HG03460 (cell line): Measurements from ENCODE around the gene ADK.
"Not testable (repeated sequence)": the region's sequence is repeated elsewhere in the genome, so short reads cannot be mapped to it uniquely, and the experiment has no call there.

Source experiments
- ATAC-seq: cut with Tn5 transposase; IDR thresholded peaks from one replicate; pipeline ENCODE4 v1.9.1; 2021; ENCODE audit not compliant: unreplicated experiment

ADK gene

GRCh38 chr10:74337330-74338016 is 186.5 kb downstream of the ADK start:
- ATAC-seq, result no peak

DNA sequence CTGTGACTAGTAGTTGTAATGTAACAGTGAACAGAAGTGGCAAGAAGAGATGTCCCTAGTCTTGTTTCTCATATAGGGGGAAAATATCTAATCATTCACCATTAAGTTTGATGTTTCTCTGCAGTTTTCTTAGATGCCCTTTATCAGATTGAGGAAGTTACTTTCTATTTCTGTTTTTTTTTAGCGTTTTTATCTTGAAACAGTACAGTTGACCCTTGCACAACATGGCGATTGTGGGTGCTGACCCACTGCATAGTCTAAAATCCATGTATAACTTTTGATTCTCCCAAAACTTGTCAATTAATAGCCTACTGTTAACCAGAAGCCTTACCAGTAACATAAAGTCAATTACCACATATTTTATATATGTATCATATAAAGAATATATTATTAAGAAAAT is 192.0 kb downstream of the ADK start:
- ATAC-seq, result no peak

GRCh38 chr10:74343804-74344203 is 192.8 kb downstream of the ADK start:
- no peak for ATAC-seq

DNA sequence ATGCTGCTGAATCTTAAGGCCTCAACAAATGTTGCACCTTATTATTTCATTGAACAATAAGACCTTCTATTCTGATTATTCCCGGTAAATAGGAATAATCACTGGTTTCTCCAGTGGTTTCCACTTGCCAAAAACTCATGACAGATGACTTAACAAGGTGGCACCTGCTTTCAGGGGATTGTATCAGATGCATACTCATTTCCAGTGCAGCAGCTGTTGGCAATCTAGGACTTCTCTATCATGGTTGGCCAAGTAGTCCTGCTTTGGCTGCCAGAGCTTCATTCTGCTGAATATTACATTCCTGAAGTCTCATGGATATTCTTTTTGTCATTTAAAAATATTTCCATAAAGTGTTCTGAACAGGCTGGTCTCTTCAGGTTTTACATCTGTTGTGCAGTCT is 193.3 kb downstream of the ADK start:
- no peak for ATAC-seq

GRCh38 chr10:74347522-74347921 is 196.5 kb downstream of the ADK start:
- ATAC-seq, result no peak

DNA sequence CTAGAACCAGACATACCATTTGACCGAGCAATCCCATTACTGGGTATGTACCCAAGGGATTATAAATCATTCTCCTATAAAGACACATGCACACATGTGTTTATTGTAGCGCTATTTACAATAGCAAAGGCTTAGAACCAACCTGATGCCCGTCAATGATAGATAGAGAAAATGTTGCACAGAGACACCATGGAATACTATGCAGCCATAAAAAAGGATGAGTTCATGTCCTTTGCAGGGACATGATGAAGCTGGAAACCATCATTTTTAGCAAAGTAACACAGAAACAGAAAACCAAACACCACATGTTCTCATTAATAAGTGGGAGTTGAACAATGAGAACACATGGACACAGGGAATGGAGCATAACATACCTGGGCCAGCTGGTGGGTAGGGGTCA is 202.0 kb downstream of the ADK start:
- not testable (repeated sequence) for ATAC-seq

DNA sequence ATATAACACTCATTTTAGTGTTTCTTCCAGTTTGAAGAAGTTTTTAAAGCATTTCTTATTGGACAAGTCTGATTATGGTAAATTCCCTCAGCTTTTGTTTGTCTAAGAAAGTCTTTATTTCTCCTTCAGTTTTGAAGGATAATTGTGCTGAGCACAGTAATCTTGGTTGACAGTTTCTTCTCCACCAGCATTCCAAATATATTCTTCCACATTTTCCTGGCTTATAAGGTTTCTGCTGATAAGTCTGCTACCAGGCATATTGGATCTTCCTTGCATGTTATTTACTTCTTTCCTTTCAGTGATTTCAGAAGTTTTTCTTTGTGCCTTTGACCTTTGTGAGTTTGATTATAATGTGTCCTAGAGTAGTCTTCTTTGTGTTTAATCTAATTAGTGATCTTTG is 210.7 kb downstream of the ADK start:
- no peak for ATAC-seq

- ATAC-seq, result no peak
Observed at GRCh38 chr10:74363727-74364126, 212.7 kb downstream of the ADK start.

DNA sequence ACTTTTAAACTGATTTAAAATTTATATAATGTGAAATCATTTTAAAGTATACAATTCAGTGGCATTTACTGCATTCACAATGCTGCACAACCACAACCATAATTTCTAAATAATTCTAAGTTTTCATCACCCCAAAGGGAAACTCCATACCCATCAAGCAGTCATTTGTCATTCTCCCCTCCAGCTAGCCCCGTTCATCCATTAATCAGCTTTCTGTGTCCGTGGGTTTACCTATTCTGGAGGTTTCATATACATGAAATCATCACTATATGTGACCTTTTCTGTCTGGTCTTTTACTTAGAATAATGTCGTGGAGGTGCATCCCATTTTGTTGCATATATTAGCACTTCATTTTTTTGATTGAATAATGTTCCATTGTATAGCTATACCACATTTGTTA is 214.1 kb downstream of the ADK start:
- no peak for ATAC-seq

GRCh38 chr10:74371696-74372095 is 220.7 kb downstream of the ADK start:
- no peak for ATAC-seq

DNA sequence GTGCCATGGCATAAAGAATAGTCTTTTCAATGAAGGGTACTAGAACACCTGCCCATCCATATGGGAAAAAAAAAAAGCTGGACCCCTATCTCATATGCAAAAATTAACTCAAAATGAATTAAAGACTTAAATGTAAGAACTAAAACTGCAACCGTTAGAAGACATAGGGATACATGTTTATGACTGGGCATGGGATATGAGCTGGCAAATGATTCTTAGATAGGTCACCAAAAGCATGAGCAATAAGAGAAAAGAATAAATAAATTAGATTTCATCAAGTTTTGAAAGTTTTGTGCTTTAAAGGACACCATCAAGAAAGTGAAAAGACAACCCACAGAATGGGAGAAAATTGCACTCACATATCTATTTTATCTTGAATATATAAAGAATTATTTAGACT is 222.0 kb downstream of the ADK start:
- no peak for ATAC-seq

DNA sequence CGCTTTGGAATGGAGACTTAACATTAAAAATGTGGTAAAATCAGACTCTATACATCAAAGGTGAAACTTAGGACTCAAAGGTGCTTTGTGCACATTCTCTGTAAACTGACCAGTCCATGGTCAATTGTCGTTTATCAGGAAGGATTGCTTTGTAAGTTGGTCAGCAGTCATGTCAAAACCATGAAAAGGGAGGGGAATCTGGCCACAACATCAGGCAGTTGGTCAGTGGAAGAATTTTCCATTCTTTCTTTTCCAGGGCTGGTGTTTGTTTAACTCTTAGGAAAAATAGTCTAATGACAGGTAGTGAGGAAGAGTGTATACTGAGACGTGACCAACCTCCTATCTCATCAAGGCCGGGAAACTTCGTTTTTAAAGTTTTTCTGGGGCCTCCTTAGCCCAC is 226.5 kb downstream of the ADK start:
- no peak for ATAC-seq

DNA sequence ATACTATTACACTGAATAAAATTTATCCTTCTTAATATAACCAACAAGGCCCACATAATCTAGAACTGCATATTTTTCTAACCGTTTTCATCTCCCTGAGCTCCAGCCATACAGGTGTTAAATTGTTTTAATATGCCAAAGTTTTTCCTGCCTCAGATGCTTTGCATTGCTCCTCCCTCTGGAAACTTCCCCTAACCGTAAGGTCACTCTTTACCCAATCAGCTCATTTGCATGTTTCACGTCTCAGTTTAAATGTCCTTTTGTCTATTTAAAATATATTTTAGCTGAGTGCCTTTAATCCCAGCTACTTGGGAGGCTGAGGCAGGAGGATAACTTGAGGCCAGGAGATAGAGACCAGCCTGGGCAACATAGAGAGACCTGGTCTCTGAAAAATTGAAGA is 228.5 kb downstream of the ADK start:
- ATAC-seq, result no peak

- no peak for ATAC-seq
Observed at GRCh38 chr10:74380795-74381194, 229.8 kb downstream of the ADK start.

GRCh38 chr10:74381291-74381853 is 230.4 kb downstream of the ADK start:
- ATAC-seq, result no peak

GRCh38 chr10:74382663-74383062 is 231.6 kb downstream of the ADK start:
- no peak for ATAC-seq

DNA sequence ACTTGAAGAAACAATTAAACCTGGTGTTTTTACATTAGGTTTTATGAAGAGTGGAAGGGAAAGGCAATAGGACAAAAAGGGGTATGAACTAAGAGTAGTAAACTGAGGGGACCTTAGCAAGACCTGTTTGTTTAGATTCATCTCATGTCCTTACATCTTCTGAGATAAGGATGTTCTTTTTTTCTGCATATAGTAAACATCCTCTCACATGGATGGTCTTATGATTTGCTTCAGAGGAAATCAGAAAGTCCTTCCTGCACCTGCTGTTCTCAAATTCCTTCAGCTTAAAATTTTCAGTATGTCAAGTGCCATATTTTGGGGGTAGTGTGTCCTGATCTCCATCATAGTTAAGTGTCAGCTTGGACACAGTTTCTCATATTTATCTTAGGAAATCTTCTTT is 232.6 kb downstream of the ADK start:
- no peak for ATAC-seq

DNA sequence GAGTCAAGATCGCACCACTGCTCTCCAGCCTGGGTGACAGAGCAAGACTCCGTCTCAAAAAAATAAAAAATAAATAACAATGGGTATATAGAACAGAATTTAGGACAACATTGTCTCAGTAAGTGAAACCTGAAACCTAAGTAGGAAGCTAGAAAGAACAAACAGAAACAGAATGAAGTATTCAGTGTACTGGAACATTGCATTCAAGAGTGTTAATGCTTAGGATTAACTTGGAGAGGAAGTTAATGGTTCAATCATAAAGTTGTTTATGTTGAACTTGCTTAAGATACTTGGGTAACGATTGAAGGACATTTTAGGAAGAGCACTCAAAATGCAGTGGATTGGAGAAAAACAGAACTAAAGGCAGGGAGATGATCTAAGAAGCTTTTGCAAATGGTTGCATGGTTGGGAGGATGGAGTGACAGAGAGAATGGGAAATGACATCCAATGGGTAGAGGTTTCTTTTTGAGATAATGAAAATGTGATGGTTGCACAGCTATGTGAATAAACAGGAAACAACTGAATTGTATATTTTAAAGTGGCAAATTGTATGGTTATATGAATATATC is 233.7 kb downstream of the ADK start:
- no peak for ATAC-seq

DNA sequence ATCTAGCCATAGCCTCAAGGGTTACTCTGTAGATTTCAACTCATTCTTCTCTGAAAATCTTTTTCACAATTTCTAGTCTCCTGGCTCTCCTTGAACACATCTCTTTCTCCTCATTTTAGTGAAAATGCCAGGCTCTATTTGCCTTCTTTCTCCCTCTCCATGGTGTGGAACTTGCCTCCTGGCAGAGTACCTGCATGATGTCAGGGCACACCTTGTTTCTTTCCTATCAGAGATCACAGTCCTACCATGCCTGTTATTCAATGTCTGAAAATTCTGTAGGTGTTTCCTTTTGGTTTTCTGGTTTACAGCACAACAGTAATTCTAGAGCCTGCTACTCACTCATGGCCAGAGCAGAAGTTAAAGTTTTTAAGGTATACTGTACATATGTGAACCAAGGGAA is 237.8 kb downstream of the ADK start:
- no peak for ATAC-seq

DNA sequence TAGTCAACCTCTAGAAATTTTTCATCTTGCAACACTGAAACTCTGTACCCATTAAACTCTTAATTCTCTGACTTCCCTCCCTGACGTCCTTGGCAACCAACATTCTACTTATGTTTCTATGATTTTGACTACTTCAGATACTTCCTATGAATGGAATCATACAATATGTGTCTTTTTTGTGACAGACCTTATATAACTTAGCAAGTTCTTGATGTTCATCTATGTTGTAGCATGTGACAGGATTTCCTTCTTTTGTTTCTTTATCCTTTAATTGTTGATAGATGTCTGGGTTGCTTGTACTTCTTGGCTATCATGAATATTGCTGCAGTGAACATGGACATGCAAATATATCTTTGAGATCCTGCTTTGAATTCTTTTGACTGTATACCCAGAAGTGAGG is 240.8 kb downstream of the ADK start:
- ATAC-seq, result no peak

DNA sequence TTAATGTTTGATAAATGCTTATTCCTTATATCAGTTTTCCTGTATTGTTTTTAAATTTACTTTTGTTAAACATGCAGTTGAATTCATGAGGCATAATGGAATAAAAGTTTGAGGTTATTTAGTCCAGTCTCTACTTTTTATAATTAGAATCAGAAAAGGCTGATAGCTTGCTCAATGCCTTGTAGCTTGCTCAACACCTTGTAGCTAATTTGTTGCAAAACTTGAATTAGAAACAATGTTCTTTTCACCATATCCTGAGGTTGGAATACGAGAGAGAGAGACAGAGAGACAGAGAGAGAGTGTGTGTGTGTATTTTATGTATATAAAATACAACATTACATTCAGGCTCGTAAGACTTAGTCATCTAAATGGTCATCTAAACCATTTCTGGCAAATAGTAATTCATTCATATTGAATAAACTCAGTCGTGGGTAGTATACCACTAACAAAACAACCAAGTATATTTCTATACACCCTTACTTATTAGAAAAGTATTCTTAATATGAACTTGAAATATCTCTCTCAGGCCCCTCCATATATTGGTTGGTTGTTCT is 243.5 kb downstream of the ADK start:
- no peak for ATAC-seq

- ATAC-seq, result no peak
Observed at GRCh38 chr10:74400186-74400585, 249.2 kb downstream of the ADK start.

- ATAC-seq, result no peak
Observed at GRCh38 chr10:74406006-74406405, 255.0 kb downstream of the ADK start.
